Measurements from ENCODE around the gene SYNE2. TPM values are rescaled to one million over a fixed set of nuclear protein-coding genes. Genes with fewer than 3 reads are reported as not detected.

SYNE2 gene
- total and polyA plus RNA-seq, 2 of the 8 experiments (the other 6 are each of a cell fraction or from before 2014, with no cell fraction given) = 32.6 to 46.1 TPM

DNA sequence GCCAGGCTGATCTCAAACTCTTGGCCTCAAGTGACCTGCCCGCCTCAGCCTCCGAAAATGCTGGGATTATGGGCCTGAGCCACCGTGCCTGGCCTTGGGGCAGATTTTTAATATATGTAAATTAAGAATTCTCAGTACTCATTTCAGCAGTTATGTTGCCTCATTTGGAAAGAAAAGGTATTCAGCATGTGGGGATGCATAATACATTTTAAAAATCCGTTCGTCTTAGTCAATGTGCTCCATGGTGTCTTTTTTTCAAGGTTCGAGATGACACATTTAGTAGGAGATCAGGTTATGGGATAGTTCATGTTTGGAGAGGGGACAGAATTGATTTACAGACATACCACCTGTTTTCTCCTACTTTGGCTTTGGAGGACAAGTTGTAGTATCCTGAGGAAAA, 10.2 kb downstream of the SYNE2 start (continued):
- TF ChIP-seq EP300 (IDR thresholded peaks at IDR 0.05; ENCODE audit: borderline replicate concordance in 1 of 2, low read depth in 2 of 2, low read length in 2 of 2) (no peak), SP2 (IDR thresholded peaks at IDR 0.05; ENCODE audit: low read length) (no peak), ASH2L (IDR thresholded peaks at IDR 0.05; ENCODE audit: low read length) (no peak), BACH1 (IDR thresholded peaks at IDR 0.05; ENCODE audit: low read length) (no peak), SP4 (IDR thresholded peaks at IDR 0.05; ENCODE audit: low read length) (no peak)
- TF ChIP-seq, protein P1, sequence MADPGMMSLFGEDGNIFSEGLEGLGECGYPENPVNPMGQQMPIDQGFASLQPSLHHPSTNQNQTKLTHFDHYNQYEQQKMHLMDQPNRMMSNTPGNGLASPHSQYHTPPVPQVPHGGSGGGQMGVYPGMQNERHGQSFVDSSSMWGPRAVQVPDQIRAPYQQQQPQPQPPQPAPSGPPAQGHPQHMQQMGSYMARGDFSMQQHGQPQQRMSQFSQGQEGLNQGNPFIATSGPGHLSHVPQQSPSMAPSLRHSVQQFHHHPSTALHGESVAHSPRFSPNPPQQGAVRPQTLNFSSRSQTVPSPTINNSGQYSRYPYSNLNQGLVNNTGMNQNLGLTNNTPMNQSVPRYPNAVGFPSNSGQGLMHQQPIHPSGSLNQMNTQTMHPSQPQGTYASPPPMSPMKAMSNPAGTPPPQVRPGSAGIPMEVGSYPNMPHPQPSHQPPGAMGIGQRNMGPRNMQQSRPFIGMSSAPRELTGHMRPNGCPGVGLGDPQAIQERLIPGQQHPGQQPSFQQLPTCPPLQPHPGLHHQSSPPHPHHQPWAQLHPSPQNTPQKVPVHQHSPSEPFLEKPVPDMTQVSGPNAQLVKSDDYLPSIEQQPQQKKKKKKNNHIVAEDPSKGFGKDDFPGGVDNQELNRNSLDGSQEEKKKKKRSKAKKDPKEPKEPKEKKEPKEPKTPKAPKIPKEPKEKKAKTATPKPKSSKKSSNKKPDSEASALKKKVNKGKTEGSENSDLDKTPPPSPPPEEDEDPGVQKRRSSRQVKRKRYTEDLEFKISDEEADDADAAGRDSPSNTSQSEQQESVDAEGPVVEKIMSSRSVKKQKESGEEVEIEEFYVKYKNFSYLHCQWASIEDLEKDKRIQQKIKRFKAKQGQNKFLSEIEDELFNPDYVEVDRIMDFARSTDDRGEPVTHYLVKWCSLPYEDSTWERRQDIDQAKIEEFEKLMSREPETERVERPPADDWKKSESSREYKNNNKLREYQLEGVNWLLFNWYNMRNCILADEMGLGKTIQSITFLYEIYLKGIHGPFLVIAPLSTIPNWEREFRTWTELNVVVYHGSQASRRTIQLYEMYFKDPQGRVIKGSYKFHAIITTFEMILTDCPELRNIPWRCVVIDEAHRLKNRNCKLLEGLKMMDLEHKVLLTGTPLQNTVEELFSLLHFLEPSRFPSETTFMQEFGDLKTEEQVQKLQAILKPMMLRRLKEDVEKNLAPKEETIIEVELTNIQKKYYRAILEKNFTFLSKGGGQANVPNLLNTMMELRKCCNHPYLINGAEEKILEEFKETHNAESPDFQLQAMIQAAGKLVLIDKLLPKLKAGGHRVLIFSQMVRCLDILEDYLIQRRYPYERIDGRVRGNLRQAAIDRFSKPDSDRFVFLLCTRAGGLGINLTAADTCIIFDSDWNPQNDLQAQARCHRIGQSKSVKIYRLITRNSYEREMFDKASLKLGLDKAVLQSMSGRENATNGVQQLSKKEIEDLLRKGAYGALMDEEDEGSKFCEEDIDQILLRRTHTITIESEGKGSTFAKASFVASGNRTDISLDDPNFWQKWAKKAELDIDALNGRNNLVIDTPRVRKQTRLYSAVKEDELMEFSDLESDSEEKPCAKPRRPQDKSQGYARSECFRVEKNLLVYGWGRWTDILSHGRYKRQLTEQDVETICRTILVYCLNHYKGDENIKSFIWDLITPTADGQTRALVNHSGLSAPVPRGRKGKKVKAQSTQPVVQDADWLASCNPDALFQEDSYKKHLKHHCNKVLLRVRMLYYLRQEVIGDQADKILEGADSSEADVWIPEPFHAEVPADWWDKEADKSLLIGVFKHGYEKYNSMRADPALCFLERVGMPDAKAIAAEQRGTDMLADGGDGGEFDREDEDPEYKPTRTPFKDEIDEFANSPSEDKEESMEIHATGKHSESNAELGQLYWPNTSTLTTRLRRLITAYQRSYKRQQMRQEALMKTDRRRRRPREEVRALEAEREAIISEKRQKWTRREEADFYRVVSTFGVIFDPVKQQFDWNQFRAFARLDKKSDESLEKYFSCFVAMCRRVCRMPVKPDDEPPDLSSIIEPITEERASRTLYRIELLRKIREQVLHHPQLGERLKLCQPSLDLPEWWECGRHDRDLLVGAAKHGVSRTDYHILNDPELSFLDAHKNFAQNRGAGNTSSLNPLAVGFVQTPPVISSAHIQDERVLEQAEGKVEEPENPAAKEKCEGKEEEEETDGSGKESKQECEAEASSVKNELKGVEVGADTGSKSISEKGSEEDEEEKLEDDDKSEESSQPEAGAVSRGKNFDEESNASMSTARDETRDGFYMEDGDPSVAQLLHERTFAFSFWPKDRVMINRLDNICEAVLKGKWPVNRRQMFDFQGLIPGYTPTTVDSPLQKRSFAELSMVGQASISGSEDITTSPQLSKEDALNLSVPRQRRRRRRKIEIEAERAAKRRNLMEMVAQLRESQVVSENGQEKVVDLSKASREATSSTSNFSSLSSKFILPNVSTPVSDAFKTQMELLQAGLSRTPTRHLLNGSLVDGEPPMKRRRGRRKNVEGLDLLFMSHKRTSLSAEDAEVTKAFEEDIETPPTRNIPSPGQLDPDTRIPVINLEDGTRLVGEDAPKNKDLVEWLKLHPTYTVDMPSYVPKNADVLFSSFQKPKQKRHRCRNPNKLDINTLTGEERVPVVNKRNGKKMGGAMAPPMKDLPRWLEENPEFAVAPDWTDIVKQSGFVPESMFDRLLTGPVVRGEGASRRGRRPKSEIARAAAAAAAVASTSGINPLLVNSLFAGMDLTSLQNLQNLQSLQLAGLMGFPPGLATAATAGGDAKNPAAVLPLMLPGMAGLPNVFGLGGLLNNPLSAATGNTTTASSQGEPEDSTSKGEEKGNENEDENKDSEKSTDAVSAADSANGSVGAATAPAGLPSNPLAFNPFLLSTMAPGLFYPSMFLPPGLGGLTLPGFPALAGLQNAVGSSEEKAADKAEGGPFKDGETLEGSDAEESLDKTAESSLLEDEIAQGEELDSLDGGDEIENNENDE (IDR thresholded peaks at IDR 0.05; ENCODE audit: insufficient replicate concordance, low read length) = no peak

Data from H1 (cell line).